Measurements from ENCODE around the gene HARBI1.

HARBI1 gene

DNA sequence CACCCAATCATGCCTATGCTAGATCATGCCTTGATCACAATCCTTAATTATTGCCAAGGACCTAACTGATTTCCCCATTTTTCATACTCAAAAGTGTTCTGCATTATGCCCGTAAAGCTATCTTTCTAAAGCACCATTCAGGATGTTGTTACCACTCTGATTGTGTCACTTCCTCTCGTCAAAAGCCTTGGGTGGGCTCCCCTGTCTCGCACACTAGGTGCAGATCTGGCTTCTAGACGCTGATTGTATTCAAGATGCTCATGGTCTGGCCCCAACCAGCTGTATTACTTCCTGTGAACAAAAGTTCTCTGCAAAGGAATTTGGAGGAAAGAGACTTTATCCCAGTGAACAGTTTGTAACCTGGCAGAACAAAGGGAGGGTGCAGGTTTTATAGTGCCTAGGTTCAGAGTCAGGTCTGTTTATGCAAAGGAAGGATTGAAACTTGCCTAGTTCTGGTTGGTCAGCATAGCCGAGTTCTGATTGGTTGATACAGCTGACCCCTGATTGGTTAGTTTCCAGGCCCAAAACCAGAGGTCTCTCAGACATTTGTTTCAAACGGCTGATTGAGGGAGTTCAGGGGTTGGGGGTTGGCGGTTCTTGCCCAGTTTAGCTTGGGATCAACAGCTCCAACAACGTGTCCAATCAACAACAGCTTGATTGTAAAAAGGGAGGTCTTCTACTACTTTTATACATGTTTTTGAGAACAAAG, 25.8 kb upstream of the HARBI1 start:
- Mint-ChIP-seq H3K4me1 (ENCODE audit: low read depth) (peaks cover 15% of the 10 kb centered on the region), H3K9me3 (no peaks in the 10 kb centered on the region), H3K27ac (peak overlapping the region; percentile 38), H3K36me3 (ENCODE audit: low read depth) (peaks cover 71% of the 10 kb centered on the region), H3K4me3 (no peak overlapping the region), H3K27me3 (no peaks in the 10 kb centered on the region)
- no peak for DNase-seq

DNA sequence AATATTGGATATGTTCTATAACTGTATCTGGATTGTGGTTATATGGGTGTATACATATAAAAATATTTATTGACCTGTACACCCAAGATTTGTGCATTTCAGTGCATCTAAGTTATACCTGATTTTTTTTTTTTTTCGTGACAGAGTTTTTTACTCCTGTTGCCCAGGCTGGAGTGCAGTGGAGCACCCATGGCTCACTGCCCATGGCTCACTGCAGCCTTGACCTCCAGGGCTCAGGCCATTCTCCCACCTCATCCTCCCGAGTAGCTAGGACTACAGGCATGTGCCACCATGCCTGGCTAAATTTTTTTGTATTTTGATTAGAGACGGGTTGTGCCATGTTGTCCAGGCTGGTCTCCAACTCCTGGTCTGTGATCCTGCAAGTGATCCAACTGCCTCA, 24.6 kb upstream of the HARBI1 start:
- H3K27me3 Mint-ChIP-seq, result no peaks in the 10 kb centered on the region
- H3K27ac Mint-ChIP-seq, result no peak overlapping the region
- H3K36me3 Mint-ChIP-seq (ENCODE audit: low read depth), result peaks cover 66% of the 10 kb centered on the region
- peaks cover 15% of the 10 kb centered on the region for H3K4me1 Mint-ChIP-seq (ENCODE audit: low read depth)
- H3K9me3 Mint-ChIP-seq, result no peaks in the 10 kb centered on the region
- no peak for DNase-seq
- H3K4me3 Mint-ChIP-seq, result no peak overlapping the region

DNA sequence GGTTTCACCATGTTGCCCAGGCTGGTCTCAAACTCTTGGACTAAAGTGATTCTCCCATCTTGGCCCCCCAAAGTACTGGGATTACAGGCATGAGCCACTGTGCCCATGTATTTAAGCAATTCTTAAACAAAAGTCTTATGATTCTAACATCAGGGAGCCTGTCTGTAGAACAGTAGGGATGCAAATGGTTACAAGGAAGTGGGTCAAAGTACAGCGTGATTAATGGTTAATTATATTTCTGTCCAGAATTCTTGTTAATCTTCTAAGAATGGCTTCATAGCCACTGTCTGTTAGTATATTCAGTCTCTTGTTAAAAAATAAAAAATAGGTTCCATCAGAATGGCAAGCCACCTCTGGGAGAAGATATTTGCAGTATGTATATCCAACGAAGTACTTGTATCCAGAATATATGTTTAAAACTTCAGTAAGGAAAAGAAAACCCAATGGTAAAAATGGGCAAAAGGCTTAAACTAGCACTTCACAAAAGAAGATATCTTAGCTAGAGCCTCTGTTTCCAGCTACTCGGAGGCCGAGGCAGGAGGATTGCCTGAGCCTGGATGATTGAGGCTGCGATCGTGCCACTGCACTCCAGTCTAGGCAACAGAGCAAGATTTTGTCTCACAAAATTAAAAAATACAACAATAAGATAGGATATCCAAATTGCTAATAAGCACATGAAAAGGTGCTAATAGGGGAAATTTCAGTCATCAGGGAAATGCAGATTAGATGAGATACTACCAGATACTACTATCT, 23.2 kb upstream of the HARBI1 start:
- Mint-ChIP-seq H3K4me3 (no peak overlapping the region), H3K27me3 (no peaks in the 10 kb centered on the region), H3K27ac (no peak overlapping the region), H3K9me3 (no peaks in the 10 kb centered on the region), H3K36me3 (ENCODE audit: low read depth) (peaks cover 66% of the 10 kb centered on the region), H3K4me1 (ENCODE audit: low read depth) (peaks cover 15% of the 10 kb centered on the region)
- no peak for DNase-seq

DNA sequence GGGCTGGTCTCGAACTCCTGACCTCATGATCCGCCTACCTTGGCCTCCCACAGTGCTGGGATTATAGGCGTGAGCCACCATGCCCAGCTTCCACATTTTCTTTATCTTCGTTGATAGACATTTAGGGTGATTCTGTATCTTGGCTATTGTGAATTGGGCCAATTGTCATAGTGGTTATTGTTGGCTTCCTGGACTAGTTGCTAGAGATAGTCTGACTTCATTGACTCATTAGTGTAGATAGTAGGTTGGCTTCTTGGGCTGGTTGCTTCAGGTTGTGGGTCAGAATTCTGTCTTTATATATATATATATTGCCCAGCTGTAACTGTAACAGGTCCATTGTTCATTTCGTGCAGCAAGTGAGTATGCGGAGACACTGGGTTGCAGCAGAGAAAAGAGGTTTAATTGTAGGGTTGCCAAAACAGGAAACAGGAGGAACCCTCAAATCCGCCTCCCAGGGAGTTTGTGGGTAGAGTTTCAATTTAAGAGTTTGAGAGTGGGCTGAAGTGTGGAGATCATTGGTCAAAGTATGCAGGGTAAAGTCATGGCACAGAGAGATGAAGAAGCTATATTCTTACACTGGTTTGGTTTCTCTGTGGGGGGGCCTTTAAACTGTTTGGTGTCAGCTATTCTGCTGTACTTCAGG, 22.3 kb upstream of the HARBI1 start:
- no peak for DNase-seq
- Mint-ChIP-seq H3K27ac (peak overlapping the region; percentile 9), H3K4me1 (ENCODE audit: low read depth) (peaks cover 15% of the 10 kb centered on the region), H3K36me3 (ENCODE audit: low read depth) (peaks cover 59% of the 10 kb centered on the region), H3K27me3 (no peaks in the 10 kb centered on the region), H3K4me3 (no peak overlapping the region), H3K9me3 (no peaks in the 10 kb centered on the region)

DNA sequence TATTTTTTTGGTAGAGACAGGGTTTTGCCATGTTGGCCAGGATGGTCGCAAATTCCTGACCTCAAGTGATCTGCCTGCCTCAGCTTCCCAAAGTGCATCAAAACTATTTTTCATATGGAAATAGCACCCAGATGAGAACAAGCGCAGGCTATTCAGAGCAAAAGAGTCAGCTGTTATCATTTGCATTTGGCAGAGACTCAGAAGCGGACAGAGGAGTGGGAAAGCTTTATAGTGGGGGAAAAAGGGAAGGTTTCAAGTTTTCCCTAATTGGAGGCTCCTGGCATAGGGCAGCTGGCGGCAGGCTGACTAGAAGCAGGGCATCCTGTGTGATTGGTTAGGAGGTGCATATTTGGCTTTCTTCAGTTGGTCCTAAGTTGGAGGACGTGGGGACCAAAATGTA, 20.5 kb upstream of the HARBI1 start:
- no peak overlapping the region for H3K4me3 Mint-ChIP-seq
- H3K9me3 Mint-ChIP-seq, result no peaks in the 10 kb centered on the region
- H3K27me3 Mint-ChIP-seq, result no peaks in the 10 kb centered on the region
- DNase-seq, result no peak
- H3K27ac Mint-ChIP-seq, result peak overlapping the region; percentile 17
- H3K36me3 Mint-ChIP-seq (ENCODE audit: low read depth), result peaks cover 49% of the 10 kb centered on the region
- H3K4me1 Mint-ChIP-seq (ENCODE audit: low read depth), result peaks cover 16% of the 10 kb centered on the region

DNA sequence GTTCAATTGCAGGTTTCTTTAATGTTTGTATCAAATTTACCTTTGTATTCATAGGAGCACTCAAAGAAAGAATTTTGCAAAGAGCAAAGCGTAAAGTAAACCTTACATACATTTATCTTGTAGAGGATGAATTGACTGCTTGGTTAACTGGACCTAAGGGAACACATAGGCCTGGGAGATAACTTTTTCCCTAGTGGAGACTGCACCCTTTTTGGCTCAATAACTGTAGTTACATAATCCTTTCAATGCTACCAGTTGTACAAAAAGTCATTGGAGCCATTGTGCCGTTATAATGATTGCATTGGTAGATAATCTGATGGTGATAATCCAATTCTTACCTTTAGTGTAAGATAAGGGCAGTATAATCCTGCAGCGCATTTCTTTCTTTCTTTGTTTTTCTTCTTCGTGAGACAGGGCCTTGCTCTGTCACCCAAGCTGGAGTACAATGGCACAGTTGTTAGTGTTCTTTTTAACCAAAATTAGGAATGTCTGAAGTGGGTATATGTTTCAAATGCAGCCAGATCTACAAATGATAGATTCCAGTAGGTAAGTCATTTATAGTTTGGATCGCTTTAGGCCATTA, 18.6 kb upstream of the HARBI1 start:
- Mint-ChIP-seq H3K9me3 (no peaks in the 10 kb centered on the region), H3K4me3 (no peak overlapping the region), H3K27ac (no peak overlapping the region), H3K36me3 (ENCODE audit: low read depth) (peaks cover 58% of the 10 kb centered on the region), H3K4me1 (ENCODE audit: low read depth) (peaks cover 14% of the 10 kb centered on the region), H3K27me3 (no peaks in the 10 kb centered on the region)
- DNase-seq, result no peak

DNA sequence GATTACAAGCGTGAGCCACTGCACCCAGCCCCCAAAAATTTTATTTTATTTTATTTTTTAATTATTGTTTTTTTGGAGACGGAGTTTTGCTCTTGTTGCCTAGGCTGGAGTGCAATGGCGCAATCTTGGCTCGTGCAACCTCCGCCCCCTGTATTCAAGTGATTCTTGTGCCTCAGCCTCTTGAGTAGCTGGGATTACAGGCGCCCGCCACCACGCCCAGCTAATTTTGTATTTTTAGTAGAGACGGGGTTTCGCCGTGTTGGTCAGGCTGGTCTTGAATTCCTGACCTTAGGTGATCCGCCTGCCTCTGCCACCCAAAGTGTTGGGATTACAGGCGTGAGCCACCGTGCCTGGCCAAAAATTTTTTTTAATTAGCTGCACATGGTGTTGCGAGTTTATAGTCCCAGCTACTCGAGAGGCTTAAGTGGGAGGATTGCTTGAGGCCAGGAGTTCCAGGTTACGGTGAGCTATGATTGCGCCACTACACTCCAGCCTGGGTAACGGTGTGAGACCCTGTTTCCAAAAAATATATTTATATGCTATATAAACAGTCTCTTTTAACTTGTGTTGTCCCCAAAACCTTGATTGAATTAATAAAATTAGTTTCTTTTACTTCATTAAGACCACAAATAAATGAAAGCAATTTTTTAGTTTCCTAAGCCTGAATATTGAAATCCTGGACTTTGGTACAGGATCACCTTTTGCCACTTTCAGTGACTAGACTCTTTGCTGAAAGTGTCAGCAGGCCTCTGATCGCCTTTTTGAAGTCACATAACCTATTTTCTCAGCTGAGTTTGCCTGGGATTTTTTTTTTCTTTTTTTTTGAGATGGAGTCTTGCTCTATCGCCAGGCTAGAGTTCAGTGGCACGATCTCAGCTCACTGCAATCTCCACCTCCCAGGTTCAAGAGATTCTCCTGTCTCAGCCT, 16.5 kb upstream of the HARBI1 start:
- no peaks in the 10 kb centered on the region for H3K27me3 Mint-ChIP-seq
- DNase-seq, result no peak
- H3K27ac Mint-ChIP-seq, result no peak overlapping the region
- H3K9me3 Mint-ChIP-seq, result no peaks in the 10 kb centered on the region
- H3K4me1 Mint-ChIP-seq (ENCODE audit: low read depth), result peaks cover 13% of the 10 kb centered on the region
- H3K4me3 Mint-ChIP-seq, result no peak overlapping the region
- H3K36me3 Mint-ChIP-seq (ENCODE audit: low read depth), result peaks cover 55% of the 10 kb centered on the region

DNA sequence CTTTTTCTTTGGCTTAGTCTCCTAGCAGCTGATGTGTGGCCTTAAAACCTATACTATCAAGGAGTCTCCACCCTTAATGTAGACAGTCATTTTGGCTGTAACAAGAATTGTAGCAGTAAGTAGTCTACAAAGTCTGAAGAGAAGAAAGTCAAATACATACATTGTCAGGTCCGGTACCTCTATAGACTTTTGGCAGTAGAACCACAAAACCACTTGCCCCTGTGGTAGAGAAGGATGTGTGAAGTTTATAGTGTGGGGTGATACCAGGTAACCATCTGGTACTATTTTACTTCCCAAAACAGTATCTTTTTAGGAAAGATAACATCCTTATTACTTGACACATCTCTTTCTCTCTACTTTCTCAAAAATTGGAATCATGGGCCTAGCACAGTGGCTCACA, 15.5 kb upstream of the HARBI1 start:
- Mint-ChIP-seq H3K9me3 (no peaks in the 10 kb centered on the region), H3K27ac (peak overlapping the region; percentile 53), H3K4me3 (no peak overlapping the region), H3K4me1 (ENCODE audit: low read depth) (peaks cover 10% of the 10 kb centered on the region), H3K27me3 (no peaks in the 10 kb centered on the region), H3K36me3 (ENCODE audit: low read depth) (peaks cover 50% of the 10 kb centered on the region)
- no peak for DNase-seq

DNA sequence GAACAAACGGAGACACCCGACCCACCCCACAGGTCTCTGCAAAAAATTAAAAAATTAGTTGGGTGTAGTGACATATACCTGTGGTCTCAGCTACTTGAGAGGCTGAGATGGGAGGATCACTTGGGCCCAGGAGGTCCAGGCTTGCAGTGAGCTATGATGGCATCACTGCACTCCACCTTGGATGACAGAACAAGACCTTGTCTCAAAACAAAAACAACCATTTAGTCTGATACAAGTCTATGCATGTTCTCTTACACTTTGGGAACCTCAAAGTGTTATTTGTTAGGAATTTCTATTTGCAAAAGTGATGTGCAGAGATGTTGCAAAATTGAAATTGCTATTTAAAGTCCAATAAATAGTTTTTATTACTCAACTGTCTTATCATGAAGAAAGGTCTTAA, 14.6 kb upstream of the HARBI1 start:
- no peak overlapping the region for H3K4me3 Mint-ChIP-seq
- H3K4me1 Mint-ChIP-seq (ENCODE audit: low read depth), result peaks cover 10% of the 10 kb centered on the region
- H3K27me3 Mint-ChIP-seq, result no peaks in the 10 kb centered on the region
- no peaks in the 10 kb centered on the region for H3K9me3 Mint-ChIP-seq
- H3K36me3 Mint-ChIP-seq (ENCODE audit: low read depth), result peaks cover 50% of the 10 kb centered on the region
- DNase-seq, result no peak
- H3K27ac Mint-ChIP-seq, result peak overlapping the region; percentile 14

DNA sequence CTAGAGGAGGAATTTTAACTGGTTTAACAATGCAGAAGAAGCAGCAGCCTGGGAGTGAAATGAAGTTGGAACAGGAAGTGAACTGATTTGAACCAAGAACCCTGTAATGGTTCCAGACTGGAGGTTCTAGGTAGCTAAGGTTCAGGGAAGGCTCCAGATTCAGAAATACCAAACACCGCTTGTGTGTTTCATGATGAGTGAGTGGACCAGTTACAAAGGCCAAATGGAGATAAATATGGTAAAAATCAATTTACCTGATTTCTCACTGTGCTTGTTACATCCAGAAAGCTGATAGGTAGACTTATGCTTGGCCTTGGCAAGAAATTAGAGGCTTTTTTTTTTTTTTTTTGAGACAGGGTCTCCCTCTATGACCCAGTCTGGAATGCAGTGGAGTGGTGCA, 13.2 kb upstream of the HARBI1 start:
- H3K9me3 Mint-ChIP-seq, result no peaks in the 10 kb centered on the region
- peaks cover 15% of the 10 kb centered on the region for H3K4me1 Mint-ChIP-seq (ENCODE audit: low read depth)
- H3K27me3 Mint-ChIP-seq, result no peaks in the 10 kb centered on the region
- no peak for DNase-seq
- no peak overlapping the region for H3K27ac Mint-ChIP-seq
- H3K4me3 Mint-ChIP-seq, result no peak overlapping the region
- peaks cover 50% of the 10 kb centered on the region for H3K36me3 Mint-ChIP-seq (ENCODE audit: low read depth)

DNA sequence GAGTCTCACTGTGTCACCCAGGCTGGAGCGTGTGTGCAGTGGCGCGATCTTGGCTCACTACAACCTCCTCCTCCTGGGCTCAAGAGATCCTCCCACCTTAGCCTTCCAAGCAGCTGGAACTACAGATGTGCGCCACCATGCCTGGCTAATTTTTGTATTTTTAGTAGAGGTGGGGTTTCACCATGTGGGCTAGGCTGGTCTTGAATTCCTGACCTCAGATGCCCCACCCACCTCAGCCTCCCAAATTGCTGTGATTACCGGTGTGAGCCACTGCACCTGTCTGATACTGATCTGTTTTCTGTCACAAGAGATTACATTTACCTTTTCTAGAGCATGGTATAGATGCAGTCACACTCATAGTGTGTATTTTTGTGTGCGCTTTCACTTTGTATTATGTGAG, 11.9 kb upstream of the HARBI1 start:
- no peak for DNase-seq
- Mint-ChIP-seq H3K9me3 (no peaks in the 10 kb centered on the region), H3K4me1 (ENCODE audit: low read depth) (peaks cover 19% of the 10 kb centered on the region), H3K27ac (peak overlapping the region; percentile 71), H3K36me3 (ENCODE audit: low read depth) (peaks cover 59% of the 10 kb centered on the region), H3K4me3 (no peak overlapping the region), H3K27me3 (no peaks in the 10 kb centered on the region)

DNA sequence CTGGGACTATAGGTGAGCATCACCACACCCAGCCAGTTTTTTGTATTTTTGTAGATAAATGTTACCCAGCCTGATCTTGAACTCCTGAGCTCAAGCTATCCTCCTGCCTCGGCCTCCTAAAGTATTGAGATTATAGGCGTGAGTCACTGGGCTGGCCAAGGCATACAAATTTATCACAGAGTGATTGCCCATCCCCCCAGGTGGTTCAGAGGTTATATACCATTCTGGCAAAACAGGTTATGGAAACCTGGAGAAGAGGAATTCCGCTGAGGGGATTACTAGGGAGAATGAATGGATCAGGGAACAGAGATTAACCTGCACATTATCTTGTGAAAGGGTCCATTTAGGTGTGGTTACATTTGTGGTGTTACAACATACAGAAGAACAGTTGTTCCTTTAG, 8.4 kb upstream of the HARBI1 start:
- Mint-ChIP-seq H3K9me3 (no peaks in the 10 kb centered on the region), H3K27me3 (no peaks in the 10 kb centered on the region), H3K4me1 (ENCODE audit: low read depth) (peaks cover 30% of the 10 kb centered on the region), H3K36me3 (ENCODE audit: low read depth) (peaks cover 61% of the 10 kb centered on the region), H3K4me3 (no peak overlapping the region), H3K27ac (peak overlapping the region; percentile 59)
- DNase-seq, result no peak

DNA sequence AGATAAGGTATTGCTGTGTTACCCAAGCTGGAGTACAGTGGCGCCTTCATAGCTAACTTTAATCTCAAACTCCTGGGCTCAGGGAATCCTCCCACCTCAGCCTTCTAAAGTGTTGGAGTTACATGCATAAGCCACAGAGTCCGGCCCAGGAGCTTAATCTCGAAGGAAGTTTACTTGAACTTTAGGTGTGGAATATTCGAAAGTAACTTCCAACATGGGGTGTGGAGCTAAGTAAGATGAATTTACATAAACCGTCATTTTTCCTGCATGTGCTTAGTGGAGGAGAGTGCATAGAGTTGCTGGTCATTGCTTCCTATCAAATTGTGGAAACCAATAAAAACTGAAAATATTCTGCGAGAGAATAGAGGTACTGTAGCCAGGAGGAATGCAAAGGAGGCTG, 1.8 kb upstream of the HARBI1 start:
- Mint-ChIP-seq H3K9me3 (no peaks in the 10 kb centered on the region), H3K4me3 (peak overlapping the region; percentile 90), H3K4me1 (ENCODE audit: low read depth) (peaks cover 43% of the 10 kb centered on the region), H3K36me3 (ENCODE audit: low read depth) (peaks cover 47% of the 10 kb centered on the region), H3K27me3 (no peaks in the 10 kb centered on the region), H3K27ac (peak overlapping the region; percentile 70)
- DNase-seq, result no peak

DNA sequence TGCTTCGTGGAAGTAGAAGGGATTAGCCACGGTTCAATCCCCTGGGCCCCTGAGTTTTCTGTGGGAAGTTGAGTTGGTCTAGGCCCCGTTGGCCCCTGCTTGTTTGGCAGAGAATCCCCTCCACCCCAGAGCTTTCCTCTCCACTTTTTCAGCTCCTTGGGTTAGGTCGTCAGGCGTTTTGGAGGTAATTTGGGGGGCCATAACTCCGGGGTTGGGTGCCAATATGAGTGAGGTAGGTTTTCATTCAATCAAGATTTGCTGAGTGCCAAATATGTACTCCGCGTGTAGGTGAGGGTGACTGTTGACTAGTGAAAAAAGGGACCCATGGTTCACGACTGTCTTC, 916 bp upstream of the HARBI1 start:
- Mint-ChIP-seq H3K4me3 (peak overlapping the region; percentile 90), H3K27ac (peak overlapping the region; percentile 100), H3K27me3 (no peaks in the 10 kb centered on the region), H3K4me1 (ENCODE audit: low read depth) (peaks cover 43% of the 10 kb centered on the region), H3K9me3 (no peaks in the 10 kb centered on the region), H3K36me3 (ENCODE audit: low read depth) (peaks cover 41% of the 10 kb centered on the region)
- no peak for DNase-seq
